ENCODE results near the gene DNM1L.

Gene DNM1L

DNA sequence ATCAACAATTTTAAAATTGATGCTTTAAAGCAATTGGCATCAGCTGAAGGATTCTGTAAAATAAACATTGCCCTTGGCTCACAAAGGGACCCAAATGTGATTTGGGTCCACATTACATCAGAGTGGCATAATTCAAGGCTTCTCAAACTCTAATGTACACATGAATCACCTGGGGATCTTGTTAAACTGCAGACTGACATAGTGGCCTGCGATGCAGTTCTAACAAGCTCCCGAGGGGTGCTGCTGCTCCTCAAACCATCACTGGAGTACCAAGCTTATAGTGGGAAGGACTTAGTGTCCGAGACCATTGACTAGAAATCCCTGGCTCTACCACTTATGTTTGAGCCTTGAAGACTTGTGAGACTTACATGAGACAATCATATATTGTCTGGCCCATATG, 31.8 kb upstream of the DNM1L start:
- no peak overlapping the region for H3K4me2 ChIP-seq (ENCODE audit: low read length)
- H3K4me3 ChIP-seq (ENCODE audit: low read depth, low read length, poor library complexity, severe bottlenecking): no peak overlapping the region
- no peaks in the 10 kb centered on the region for H3K79me2 ChIP-seq (ENCODE audit: insufficient read depth, low read length)
- H3K4me1 ChIP-seq (ENCODE audit: insufficient read depth, low read length, severe bottlenecking): no peaks in the 10 kb centered on the region
- H2AFZ ChIP-seq (ENCODE audit: low read length): no peak overlapping the region
- H3K27ac ChIP-seq (ENCODE audit: low read depth, low read length, poor library complexity, severe bottlenecking): no peak overlapping the region
- H3K27me3 ChIP-seq (ENCODE audit: insufficient read depth, low read length): no peaks in the 10 kb centered on the region
- H3F3A ChIP-seq (ENCODE audit: insufficient read depth, low read length): no peaks in the 10 kb centered on the region
- H4K20me1 ChIP-seq (ENCODE audit: insufficient read depth, low read length): no peaks in the 10 kb centered on the region
- 0 out of 2 replicates have a peak, but pooled peaks cover 5% of the 10 kb centered on the region for H3K36me3 ChIP-seq (ENCODE audit: insufficient read depth, low read length)
- H3K9ac ChIP-seq (ENCODE audit: low read length): no peak overlapping the region
- TF ChIP-seq EZH2 (IDR thresholded peaks at IDR 0.05; ENCODE audit: borderline replicate concordance, low read length): no peak
- TF ChIP-seq, protein P1, sequence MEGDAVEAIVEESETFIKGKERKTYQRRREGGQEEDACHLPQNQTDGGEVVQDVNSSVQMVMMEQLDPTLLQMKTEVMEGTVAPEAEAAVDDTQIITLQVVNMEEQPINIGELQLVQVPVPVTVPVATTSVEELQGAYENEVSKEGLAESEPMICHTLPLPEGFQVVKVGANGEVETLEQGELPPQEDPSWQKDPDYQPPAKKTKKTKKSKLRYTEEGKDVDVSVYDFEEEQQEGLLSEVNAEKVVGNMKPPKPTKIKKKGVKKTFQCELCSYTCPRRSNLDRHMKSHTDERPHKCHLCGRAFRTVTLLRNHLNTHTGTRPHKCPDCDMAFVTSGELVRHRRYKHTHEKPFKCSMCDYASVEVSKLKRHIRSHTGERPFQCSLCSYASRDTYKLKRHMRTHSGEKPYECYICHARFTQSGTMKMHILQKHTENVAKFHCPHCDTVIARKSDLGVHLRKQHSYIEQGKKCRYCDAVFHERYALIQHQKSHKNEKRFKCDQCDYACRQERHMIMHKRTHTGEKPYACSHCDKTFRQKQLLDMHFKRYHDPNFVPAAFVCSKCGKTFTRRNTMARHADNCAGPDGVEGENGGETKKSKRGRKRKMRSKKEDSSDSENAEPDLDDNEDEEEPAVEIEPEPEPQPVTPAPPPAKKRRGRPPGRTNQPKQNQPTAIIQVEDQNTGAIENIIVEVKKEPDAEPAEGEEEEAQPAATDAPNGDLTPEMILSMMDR (IDR thresholded peaks at IDR 0.05; ENCODE audit: low read length): no peak
- no peaks in the 10 kb centered on the region for H3K9me3 ChIP-seq (ENCODE audit: low read length)
- no peaks in the 10 kb centered on the region for H3K9me2 ChIP-seq (ENCODE audit: low read depth, low read length)

DNA sequence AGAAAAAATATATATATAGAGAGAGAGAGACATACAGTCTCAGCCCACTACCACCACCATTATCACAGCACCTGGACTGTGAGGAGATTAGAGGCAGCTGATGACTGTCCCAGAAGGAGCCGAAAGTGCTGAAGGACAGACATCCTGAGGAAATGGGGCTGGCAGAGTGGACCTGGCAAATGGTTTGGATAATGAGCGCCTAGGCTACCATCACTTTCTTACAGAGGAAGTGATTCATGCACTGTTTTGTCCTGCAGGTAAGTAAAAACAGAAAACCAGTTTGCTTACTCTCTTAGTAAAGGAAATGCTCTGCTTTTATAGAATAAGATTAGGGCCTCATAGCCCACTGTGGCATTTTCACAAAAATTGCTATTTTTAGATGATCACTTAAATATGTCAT, 28.6 kb upstream of the DNM1L start:
- Histone ChIP-seq H2AFZ (ENCODE audit: low read length) (no peak overlapping the region), H3K36me3 (ENCODE audit: insufficient read depth, low read length) (no peaks in the 10 kb centered on the region), H3K4me3 (ENCODE audit: low read depth, low read length, poor library complexity, severe bottlenecking) (no peak overlapping the region), H3K27me3 (ENCODE audit: insufficient read depth, low read length) (no peaks in the 10 kb centered on the region), H3K79me2 (ENCODE audit: insufficient read depth, low read length) (no peaks in the 10 kb centered on the region), H3K9me3 (ENCODE audit: low read length) (no peaks in the 10 kb centered on the region), H3K9ac (ENCODE audit: low read length) (no peak overlapping the region), H3K4me1 (ENCODE audit: insufficient read depth, low read length, severe bottlenecking) (no peaks in the 10 kb centered on the region), H3K27ac (ENCODE audit: low read depth, low read length, poor library complexity, severe bottlenecking) (no peak overlapping the region), H3F3A (ENCODE audit: insufficient read depth, low read length) (no peaks in the 10 kb centered on the region), H4K20me1 (ENCODE audit: insufficient read depth, low read length) (no peaks in the 10 kb centered on the region), H3K9me2 (ENCODE audit: low read depth, low read length) (no peaks in the 10 kb centered on the region), H3K4me2 (ENCODE audit: low read length) (no peak overlapping the region)
- TF ChIP-seq, protein P1 (IDR thresholded peaks at IDR 0.05; ENCODE audit: low read length): no peak

DNA sequence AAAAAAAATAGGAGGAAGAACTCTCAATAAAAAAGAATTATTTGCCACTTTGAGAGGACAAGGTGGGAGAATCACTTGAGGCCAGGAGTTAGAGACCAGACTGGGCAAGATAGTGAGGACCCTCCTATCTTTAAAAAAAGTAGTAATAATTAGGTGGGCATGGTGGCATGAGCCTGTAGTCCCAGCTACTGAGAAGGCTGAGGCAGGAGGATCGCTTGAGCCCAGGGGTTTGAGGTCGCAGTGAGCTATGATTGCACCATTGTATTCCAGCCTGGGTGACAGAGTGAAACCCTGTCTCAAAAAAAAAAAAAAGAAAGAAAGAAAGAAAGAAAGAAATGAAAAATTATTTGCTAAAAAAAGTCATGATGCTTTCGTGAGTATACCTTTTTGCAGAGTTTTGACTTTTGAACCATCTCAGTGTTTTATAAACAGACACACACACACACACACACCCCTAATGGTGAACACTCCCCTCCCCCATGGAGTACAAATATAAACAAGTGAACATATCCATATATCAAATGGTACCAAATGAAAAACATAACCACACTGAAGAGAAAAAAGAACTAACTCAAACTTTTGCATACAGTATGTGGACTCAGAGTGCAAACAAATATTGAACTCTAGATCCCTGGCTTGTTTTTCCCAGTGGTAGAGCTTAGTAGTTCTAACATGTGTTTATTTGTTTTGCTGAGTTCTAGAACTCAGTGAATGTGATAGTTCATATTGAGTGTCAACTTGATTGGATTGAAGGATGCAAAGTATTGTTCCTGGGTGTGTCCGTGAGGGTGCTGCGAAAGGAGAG, 27.7 kb upstream of the DNM1L start:
- TF ChIP-seq EZH2 (IDR thresholded peaks at IDR 0.05; ENCODE audit: borderline replicate concordance, low read length): no peak
- TF ChIP-seq, protein P1 (IDR thresholded peaks at IDR 0.05; ENCODE audit: low read length): no peak
- Histone ChIP-seq H3K9me2 (ENCODE audit: low read depth, low read length) (no peaks in the 10 kb centered on the region), H2AFZ (ENCODE audit: low read length) (no peak overlapping the region), H3K4me1 (ENCODE audit: insufficient read depth, low read length, severe bottlenecking) (no peaks in the 10 kb centered on the region), H3F3A (ENCODE audit: insufficient read depth, low read length) (no peaks in the 10 kb centered on the region), H4K20me1 (ENCODE audit: insufficient read depth, low read length) (no peaks in the 10 kb centered on the region), H3K79me2 (ENCODE audit: insufficient read depth, low read length) (no peaks in the 10 kb centered on the region), H3K9ac (ENCODE audit: low read length) (no peak overlapping the region), H3K4me3 (ENCODE audit: low read depth, low read length, poor library complexity, severe bottlenecking) (no peak overlapping the region), H3K36me3 (ENCODE audit: insufficient read depth, low read length) (no peaks in the 10 kb centered on the region), H3K9me3 (ENCODE audit: low read length) (no peaks in the 10 kb centered on the region), H3K27me3 (ENCODE audit: insufficient read depth, low read length) (no peaks in the 10 kb centered on the region), H3K4me2 (ENCODE audit: low read length) (no peak overlapping the region), H3K27ac (ENCODE audit: low read depth, low read length, poor library complexity, severe bottlenecking) (no peak overlapping the region)
